A549 (cell line): Measurements from ENCODE around the gene HES1. TPM values are rescaled to one million over a fixed set of nuclear protein-coding genes. Genes with fewer than 3 reads are reported as not detected.
A peak's percentile ranks its signal among the peaks of the same experiment; 100 is the strongest.

Experiments
- ATAC-seq, 2 experiments: fragments of 200-7000 bp in 1 of 2; fragments of >200 bp in 1 of 2; cut with Nextera tagmentation in 1 of 2; cut with Tn5 transposase in 1 of 2; 3 replicates each; pipeline versions ENCODE4 v1.8.0 to v1.9.1; 2018 to 2020; ENCODE audit warnings: mild to moderate bottlenecking in 1 of 2, moderate library complexity in 1 of 2
- CTCF ChIA-PET: fragments of 300-600 bp; sonication (Branson Sonifier 250); formaldehyde crosslinking; extraction: SDS; loops from one replicate; lab custom pipeline; 2021; ENCODE audit warnings: antibody characterized with exemption, inconsistent platforms; lab: Yijun Ruan, JAX
- POLR2A ChIA-PET: fragments of 350-600 bp; formaldehyde crosslinking; extraction: SDS; loops from one replicate; lab custom pipeline; 2021; ENCODE audit warnings: antibody characterized with exemption, inconsistent platforms; lab: Yijun Ruan, JAX
- DNase-seq, 2 experiments: peaks; one replicate each; pipeline versions ENCODE4 v3.0.0 to v3.0.0-alpha.2; 2011 to 2016; ENCODE audit warnings: low read depth in 1 of 2, low spot score in 1 of 2
- FAIRE-seq: peaks from 2 replicates; lab custom pipeline; 2011; peaks lifted over from hg19 to GRCh38; lab: Jason Lieb, UNC
- H3K27ac ChIP-seq, 2 experiments: fragments of >200 bp; sonication (Bioruptor Twin); formaldehyde crosslinking; 3 replicates each; pipeline ENCODE4 v1.5.1; 2016 to 2017
- H3K4me1 ChIP-seq: fragments of >200 bp; sonication (Bioruptor Twin); formaldehyde crosslinking; 3 replicates; pipeline ENCODE4 v1.6.1; 2016
- H3K4me2 ChIP-seq: fragments of >200 bp; sonication (Bioruptor Twin); formaldehyde crosslinking; 3 replicates; pipeline ENCODE4 v1.6.1; 2016
- H3K4me3 ChIP-seq: fragments of >200 bp; sonication (Bioruptor Twin); formaldehyde crosslinking; 3 replicates; pipeline ENCODE4 v1.5.1; 2016
- H3K9me3 ChIP-seq: fragments of >200 bp; sonication (Bioruptor Twin); formaldehyde crosslinking; 3 replicates; pipeline ENCODE4 v1.6.1; 2016
- CBX2 ChIP-seq: fragments of 200-600 bp; sonication (generic); IDR thresholded peaks from 2 replicates; pipeline ENCODE4 v1.6.1; 2016; ENCODE audit warnings: low read depth, mild to moderate bottlenecking, borderline replicate concordance
- CBX8 ChIP-seq: fragments of 200-600 bp; sonication (generic); IDR thresholded peaks from 2 replicates; pipeline ENCODE4 v1.6.1; 2016
- CEBPB ChIP-seq, 2 experiments: fragments of >200 bp in 1 of 2; sonication (Bioruptor Twin) in 1 of 2; formaldehyde crosslinking in 1 of 2; IDR thresholded peaks; 2 replicates each; pipeline ENCODE4 v1.6.1; 2012 to 2016
- CHD4 ChIP-seq: fragments of 200-600 bp; sonication (generic); IDR thresholded peaks from 2 replicates; pipeline ENCODE4 v1.6.1; 2016; ENCODE audit warnings: antibody characterized with exemption, mild to moderate bottlenecking, borderline replicate concordance
- EP300 ChIP-seq, 2 experiments: fragments of >200 bp; sonication (Bioruptor Twin); formaldehyde crosslinking; IDR thresholded peaks; 2 replicates in 1 of 2; 3 replicates in 1 of 2; pipeline ENCODE4 v1.6.1; 2016 to 2017
- ESRRA ChIP-seq: fragments of 150-350 bp; IDR thresholded peaks from 2 replicates; pipeline ENCODE4 v1.6.1; 2014; ENCODE audit warnings: mild to moderate bottlenecking, low read length, borderline replicate concordance
- FOSL2 ChIP-seq, 2 experiments: fragments of 450-650 bp in 1 of 2; fragments of >200 bp in 1 of 2; sonication (Bioruptor Twin) in 1 of 2; formaldehyde crosslinking; IDR thresholded peaks; 2 replicates each; pipeline versions ENCODE4 v1.5.0 to v1.6.1; 2016 to 2020; ENCODE audit warnings: mild to moderate bottlenecking in 1 of 2, moderate library complexity in 1 of 2
- FOXS1 ChIP-seq: fragments of 250-450 bp; sonication (Bioruptor Pico); IDR thresholded peaks from 2 replicates; pipeline ENCODE4 v1.5.0; 2020; ENCODE audit warnings: mild to moderate bottlenecking, moderate library complexity
- GATA3 ChIP-seq: IDR thresholded peaks from 2 replicates; pipeline ENCODE4 v1.6.1; 2012; ENCODE audit warnings: borderline replicate concordance
- HOXB13 ChIP-seq: fragments of 250-450 bp; sonication (Bioruptor Pico); IDR thresholded peaks from 2 replicates; pipeline ENCODE4 v1.5.0; 2020; ENCODE audit warnings: low read depth, mild to moderate bottlenecking, moderate library complexity
- HOXB5 ChIP-seq: fragments of 250-450 bp; sonication (Bioruptor Pico); IDR thresholded peaks from 2 replicates; pipeline ENCODE4 v1.5.0; 2020; ENCODE audit warnings: mild to moderate bottlenecking, moderate library complexity
- JUN ChIP-seq, 2 experiments: fragments of >200 bp; sonication (Bioruptor Twin); formaldehyde crosslinking; IDR thresholded peaks; 2 replicates in 1 of 2; 3 replicates in 1 of 2; pipeline ENCODE4 v1.6.1; 2016 to 2017
- JUNB ChIP-seq: fragments of >200 bp; sonication (Bioruptor Twin); formaldehyde crosslinking; IDR thresholded peaks from 2 replicates; pipeline ENCODE4 v1.6.1; 2016
- MAFK ChIP-seq: fragments of 450-650 bp; IDR thresholded peaks from 2 replicates; pipeline ENCODE4 v1.6.1; 2014; ENCODE audit not compliant: partially characterized antibody
- MAZ ChIP-seq: fragments of 150-350 bp; IDR thresholded peaks from 2 replicates; pipeline ENCODE4 v1.6.1; 2014; ENCODE audit warnings: antibody characterized with exemption, low read depth, low read length, borderline replicate concordance
- NFE2L2 ChIP-seq: fragments of 150-350 bp; conservative IDR thresholded peaks from 2 replicates; pipeline ENCODE4 v1.6.1; 2014; ENCODE audit warnings: low read length
- NPAS2 ChIP-seq: fragments of 250-450 bp; sonication (Bioruptor Pico); IDR thresholded peaks from 2 replicates; pipeline ENCODE4 v1.8.0; 2022; ENCODE audit warnings: mild to moderate bottlenecking, moderate library complexity, borderline replicate concordance
- PHF8 ChIP-seq: fragments of 200-600 bp; sonication (generic); IDR thresholded peaks from 2 replicates; pipeline ENCODE4 v1.6.1; 2016; ENCODE audit warnings: low read depth, mild to moderate bottlenecking, antibody characterized with exemption, moderate library complexity, borderline replicate concordance
- RAD21 ChIP-seq, 2 experiments: fragments of >200 bp in 1 of 2; sonication (Bioruptor Twin) in 1 of 2; formaldehyde crosslinking in 1 of 2; IDR thresholded peaks in 1 of 2; conservative IDR thresholded peaks in 1 of 2; 2 replicates in 1 of 2; 3 replicates in 1 of 2; pipeline ENCODE4 v1.6.1; 2012 to 2018; ENCODE audit warnings: inconsistent platforms in 1 of 2
- TP53 ChIP-seq: fragments of 250-450 bp; sonication (Bioruptor Pico); IDR thresholded peaks from 2 replicates; pipeline ENCODE4 v1.5.0; 2021; ENCODE audit warnings: mild to moderate bottlenecking, moderate library complexity
- ZC3H11A ChIP-seq: fragments of 450-650 bp; IDR thresholded peaks from 2 replicates; pipeline ENCODE4 v1.6.1; 2014; ENCODE audit warnings: antibody characterized with exemption, mild to moderate bottlenecking
- WGBS: methylation state at CpG from one replicate; pipeline ENCODE4 v1.1.6; 2017; ENCODE audit errors: missing lambda C conversion rate; 5-methylcytosine and 5-hydroxymethylcytosine counted together
- polyA plus RNA-seq, 4 experiments: library from polyadenylated mRNA; depleted of rRNA in 3 of 4; stranded (reverse); fragments of >200 nt; fragmentation: RNase III in 1 of 4; extraction: RNeasy Plus Mini Kit Qiagen cat#74134 plus additional on column Dnase treatment in 1 of 4; gene quantifications; 2 replicates in 3 of 4; 3 replicates in 1 of 4; pipeline ENCODE4 v1.2.3, GENCODE V29; 2011 to 2017
- TF ChIP-seq, protein P1 (sequence below): fragments of 450-650 bp; IDR thresholded peaks from 2 replicates; pipeline ENCODE4 v1.6.1; 2014; ENCODE audit warnings: antibody characterized with exemption
- TF ChIP-seq, protein P2 (sequence below): fragments of >200 bp; sonication (Bioruptor Twin); formaldehyde crosslinking; IDR thresholded peaks from 3 replicates; pipeline ENCODE4 v1.5.1; 2016
- TF ChIP-seq, protein P3 (sequence below): IDR thresholded peaks from 2 replicates; pipeline ENCODE4 v1.6.1; 2012
- TF ChIP-seq, protein P4 (sequence below): fragments of 200-600 bp; sonication (generic); IDR thresholded peaks from 2 replicates; pipeline ENCODE4 v1.6.1; 2016; ENCODE audit warnings: antibody characterized with exemption, mild to moderate bottlenecking, moderate library complexity
- TF ChIP-seq, protein P5 (sequence below): fragments of >200 bp; sonication (Bioruptor Twin); formaldehyde crosslinking; IDR thresholded peaks from 2 replicates; pipeline ENCODE4 v1.6.1; 2016

HES1 gene
- polyA plus RNA-seq, 2 of the 4 experiments (the other 2 are of a cell fraction), result 8.3 to 66.6 TPM

DNA sequence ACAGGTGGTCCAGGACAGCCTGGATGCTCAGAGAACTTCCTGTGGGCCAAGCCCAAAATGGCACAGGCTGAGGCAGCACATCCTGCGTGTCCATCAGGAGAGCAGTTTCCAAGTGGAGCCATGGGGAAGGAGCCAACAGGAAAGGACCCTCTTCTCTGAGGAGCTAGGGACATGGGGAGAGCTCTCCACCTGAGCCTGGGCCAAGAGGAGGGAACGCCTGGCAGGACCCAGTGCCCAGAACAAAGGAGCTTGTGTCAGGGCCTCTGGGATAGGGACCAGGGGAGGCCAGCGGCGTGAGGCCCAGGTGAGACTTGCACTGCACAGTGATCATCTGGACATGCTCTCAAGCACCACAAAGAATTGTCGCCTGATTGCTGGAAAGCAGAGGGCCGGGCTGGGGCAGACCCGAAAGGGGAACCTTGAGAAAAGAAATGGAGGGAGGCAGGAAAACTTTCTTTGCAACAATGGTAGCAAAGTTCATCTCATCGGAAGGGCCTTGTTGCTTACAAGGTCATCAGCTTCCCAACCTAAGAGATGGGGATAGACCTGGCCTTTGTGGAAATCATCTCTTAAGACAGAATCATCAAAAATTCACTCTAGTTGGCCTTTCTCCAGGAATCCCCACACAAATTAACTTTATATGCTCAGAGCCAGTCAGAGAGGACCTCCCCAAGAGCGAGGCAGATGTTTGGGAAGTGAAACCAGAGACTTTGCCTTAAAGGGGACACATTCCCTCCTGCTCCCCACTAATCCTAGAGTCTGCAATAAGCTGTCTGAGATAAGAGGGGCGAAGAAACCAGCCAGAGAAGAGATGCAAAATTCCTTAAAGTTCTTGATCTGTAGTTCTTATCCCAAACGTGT, 47.7 kb upstream of the HES1 start:
- ATAC-seq (no peak), FAIRE-seq (no peak), DNase-seq (no peak)
- ChIA-PET POLR2A (interaction anchor here (1.1 to 1.5 kb wide), 2 partner anchors 18 to 85 kb away, joined by 3 to 7 read pairs; no protein-coding TSS in a partner anchor), CTCF (interaction anchor here (0.7 kb wide), 1 partner anchor 82 kb away, joined by 3 read pairs; no protein-coding TSS in a partner anchor)
- no peaks in the 10 kb centered on the region for H3K9me3 ChIP-seq
- TF ChIP-seq, protein P1, sequence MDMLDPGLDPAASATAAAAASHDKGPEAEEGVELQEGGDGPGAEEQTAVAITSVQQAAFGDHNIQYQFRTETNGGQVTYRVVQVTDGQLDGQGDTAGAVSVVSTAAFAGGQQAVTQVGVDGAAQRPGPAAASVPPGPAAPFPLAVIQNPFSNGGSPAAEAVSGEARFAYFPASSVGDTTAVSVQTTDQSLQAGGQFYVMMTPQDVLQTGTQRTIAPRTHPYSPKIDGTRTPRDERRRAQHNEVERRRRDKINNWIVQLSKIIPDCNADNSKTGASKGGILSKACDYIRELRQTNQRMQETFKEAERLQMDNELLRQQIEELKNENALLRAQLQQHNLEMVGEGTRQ, result no peak
- TF ChIP-seq HOXB5 (CRISPR knock-in tag) (no peak), CHD4 (no peak), EP300 (IDR thresholded peaks at IDR 0.05) (no peak), MAZ (no peak), NFE2L2 (no peak), CBX2 (no peak), JUNB (no peak), NPAS2 (CRISPR knock-in tag) (no peak), ESRRA (no peak), PHF8 (no peak), CBX8 (no peak), GATA3 (no peak), ZC3H11A (no peak), HOXB13 (CRISPR knock-in tag) (no peak), TP53 (CRISPR knock-in tag) (no peak)
- TF ChIP-seq, protein P2, sequence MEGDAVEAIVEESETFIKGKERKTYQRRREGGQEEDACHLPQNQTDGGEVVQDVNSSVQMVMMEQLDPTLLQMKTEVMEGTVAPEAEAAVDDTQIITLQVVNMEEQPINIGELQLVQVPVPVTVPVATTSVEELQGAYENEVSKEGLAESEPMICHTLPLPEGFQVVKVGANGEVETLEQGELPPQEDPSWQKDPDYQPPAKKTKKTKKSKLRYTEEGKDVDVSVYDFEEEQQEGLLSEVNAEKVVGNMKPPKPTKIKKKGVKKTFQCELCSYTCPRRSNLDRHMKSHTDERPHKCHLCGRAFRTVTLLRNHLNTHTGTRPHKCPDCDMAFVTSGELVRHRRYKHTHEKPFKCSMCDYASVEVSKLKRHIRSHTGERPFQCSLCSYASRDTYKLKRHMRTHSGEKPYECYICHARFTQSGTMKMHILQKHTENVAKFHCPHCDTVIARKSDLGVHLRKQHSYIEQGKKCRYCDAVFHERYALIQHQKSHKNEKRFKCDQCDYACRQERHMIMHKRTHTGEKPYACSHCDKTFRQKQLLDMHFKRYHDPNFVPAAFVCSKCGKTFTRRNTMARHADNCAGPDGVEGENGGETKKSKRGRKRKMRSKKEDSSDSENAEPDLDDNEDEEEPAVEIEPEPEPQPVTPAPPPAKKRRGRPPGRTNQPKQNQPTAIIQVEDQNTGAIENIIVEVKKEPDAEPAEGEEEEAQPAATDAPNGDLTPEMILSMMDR, result no peak
- TF ChIP-seq, protein P3, sequence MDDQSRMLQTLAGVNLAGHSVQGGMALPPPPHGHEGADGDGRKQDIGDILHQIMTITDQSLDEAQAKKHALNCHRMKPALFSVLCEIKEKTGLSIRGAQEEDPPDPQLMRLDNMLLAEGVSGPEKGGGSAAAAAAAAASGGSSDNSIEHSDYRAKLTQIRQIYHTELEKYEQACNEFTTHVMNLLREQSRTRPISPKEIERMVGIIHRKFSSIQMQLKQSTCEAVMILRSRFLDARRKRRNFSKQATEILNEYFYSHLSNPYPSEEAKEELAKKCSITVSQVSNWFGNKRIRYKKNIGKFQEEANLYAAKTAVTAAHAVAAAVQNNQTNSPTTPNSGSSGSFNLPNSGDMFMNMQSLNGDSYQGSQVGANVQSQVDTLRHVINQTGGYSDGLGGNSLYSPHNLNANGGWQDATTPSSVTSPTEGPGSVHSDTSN, result no peak
- H3K4me2 ChIP-seq, result no peak overlapping the region; the same call in 2 of the 3 replicates
- H3K4me3 ChIP-seq, result no peak overlapping the region
- peak overlapping the region; percentile 83 to 91; a peak in 5 of 6 replicates for H3K27ac ChIP-seq
- H3K4me1 ChIP-seq, result peaks cover 41% of the 10 kb centered on the region
- 95% methylated on average over 10 of the region's 11 CpGs for WGBS

DNA sequence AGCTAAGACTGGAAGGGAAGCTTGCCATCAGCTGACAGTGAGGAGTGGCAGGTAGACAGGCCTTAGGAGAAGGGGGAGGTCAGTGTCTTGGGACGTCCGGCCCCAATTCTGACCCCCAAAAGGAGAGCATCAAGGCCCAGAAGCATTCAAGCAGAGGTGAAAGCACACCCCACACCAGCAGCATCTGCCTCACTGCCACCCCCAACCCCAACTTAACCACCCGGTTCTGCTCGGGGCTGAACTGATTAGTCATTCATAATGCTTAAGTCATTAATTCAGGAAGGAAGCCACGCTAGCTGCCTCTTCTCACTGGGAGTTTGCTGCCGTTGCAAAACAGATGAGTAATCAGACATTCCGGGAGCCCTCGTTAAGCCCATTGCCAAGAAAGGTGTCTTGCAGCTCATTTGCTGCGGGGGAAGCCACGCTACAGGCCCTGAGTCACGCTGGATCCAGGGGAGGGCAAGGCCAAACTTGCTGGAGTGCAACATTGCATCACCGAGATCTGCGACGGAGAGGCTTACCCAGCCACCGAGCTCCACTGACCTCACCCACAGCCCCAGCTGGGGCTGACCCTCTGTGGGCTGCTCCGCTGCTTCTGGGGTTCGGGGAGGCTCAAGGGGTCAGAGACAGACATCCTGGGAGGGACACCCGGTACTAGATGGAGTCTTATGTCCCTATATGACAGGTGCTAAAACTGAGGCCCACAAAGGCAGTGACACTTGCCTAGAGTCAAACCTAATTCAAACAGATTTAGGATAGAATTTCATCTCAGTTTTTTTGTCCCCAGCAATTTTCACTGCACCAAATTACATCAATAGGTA, 46.4 kb upstream of the HES1 start:
- H3K4me3 ChIP-seq, result no peak overlapping the region
- 8% methylated on average over 12 of the region's 18 CpGs for WGBS
- TF ChIP-seq HOXB5 (CRISPR knock-in tag), result no peak
- peak; percentile 95 for TF ChIP-seq MAFK
- TF ChIP-seq NFE2L2, result peak; percentile 25; the same call in 1 of the 2 replicates
- TF ChIP-seq FOSL2 (IDR thresholded peaks at IDR 0.05), result peak; percentile 91
- peak; percentile 97 for TF ChIP-seq FOSL2 (CRISPR knock-in tag; IDR thresholded peaks at IDR 0.05)
- peak; percentile 86 to 94 for TF ChIP-seq CEBPB (IDR thresholded peaks at IDR 0.05)
- TF ChIP-seq JUNB, result peak; percentile 90
- TF ChIP-seq JUN (IDR thresholded peaks at IDR 0.05), result peak; percentile 85 to 93
- TF ChIP-seq, protein P4, sequence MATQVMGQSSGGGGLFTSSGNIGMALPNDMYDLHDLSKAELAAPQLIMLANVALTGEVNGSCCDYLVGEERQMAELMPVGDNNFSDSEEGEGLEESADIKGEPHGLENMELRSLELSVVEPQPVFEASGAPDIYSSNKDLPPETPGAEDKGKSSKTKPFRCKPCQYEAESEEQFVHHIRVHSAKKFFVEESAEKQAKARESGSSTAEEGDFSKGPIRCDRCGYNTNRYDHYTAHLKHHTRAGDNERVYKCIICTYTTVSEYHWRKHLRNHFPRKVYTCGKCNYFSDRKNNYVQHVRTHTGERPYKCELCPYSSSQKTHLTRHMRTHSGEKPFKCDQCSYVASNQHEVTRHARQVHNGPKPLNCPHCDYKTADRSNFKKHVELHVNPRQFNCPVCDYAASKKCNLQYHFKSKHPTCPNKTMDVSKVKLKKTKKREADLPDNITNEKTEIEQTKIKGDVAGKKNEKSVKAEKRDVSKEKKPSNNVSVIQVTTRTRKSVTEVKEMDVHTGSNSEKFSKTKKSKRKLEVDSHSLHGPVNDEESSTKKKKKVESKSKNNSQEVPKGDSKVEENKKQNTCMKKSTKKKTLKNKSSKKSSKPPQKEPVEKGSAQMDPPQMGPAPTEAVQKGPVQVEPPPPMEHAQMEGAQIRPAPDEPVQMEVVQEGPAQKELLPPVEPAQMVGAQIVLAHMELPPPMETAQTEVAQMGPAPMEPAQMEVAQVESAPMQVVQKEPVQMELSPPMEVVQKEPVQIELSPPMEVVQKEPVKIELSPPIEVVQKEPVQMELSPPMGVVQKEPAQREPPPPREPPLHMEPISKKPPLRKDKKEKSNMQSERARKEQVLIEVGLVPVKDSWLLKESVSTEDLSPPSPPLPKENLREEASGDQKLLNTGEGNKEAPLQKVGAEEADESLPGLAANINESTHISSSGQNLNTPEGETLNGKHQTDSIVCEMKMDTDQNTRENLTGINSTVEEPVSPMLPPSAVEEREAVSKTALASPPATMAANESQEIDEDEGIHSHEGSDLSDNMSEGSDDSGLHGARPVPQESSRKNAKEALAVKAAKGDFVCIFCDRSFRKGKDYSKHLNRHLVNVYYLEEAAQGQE, result no peak
- TF ChIP-seq RAD21 (conservative IDR thresholded peaks at IDR 0.05 in 1 of 2, IDR thresholded peaks at IDR 0.05 in 1 of 2), result peak; percentile 1 to 54; a peak in 3 of 5 replicates
- TF ChIP-seq FOXS1 (CRISPR knock-in tag), result no peak
- TF ChIP-seq, protein P5, sequence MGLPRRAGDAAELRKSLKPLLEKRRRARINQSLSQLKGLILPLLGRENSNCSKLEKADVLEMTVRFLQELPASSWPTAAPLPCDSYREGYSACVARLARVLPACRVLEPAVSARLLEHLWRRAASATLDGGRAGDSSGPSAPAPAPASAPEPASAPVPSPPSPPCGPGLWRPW, result peak; percentile 72

More for the DNA sequence above, 46.4 kb upstream of the HES1 start:
- POLR2A ChIA-PET, result interaction anchor here (0.8 to 1.5 kb wide), 5 partner anchors 19 to 86 kb away, joined by 3 to 17 read pairs (median 7); partner anchors contain the start of gene HES1
- Histone ChIP-seq H3K4me1 (peaks cover 41% of the 10 kb centered on the region), H3K27ac (peak overlapping the region; percentile 83 to 91), H3K9me3 (no peaks in the 10 kb centered on the region), H3K4me2 (peak overlapping the region; percentile 63)
- FAIRE-seq, result no peak
- peak; percentile 86 to 94 for DNase-seq
- CTCF ChIA-PET, result interaction anchor here (0.6 to 1.5 kb wide), 5 partner anchors 12 to 359 kb away, joined by 3 to 4 read pairs (median 3); no protein-coding TSS in a partner anchor
- peak; percentile 88 to 93 for ATAC-seq
